Memory B cell (primary cell): ENCODE measurements around the gene TCF4.

Experiments used
- ATAC-seq: fragments of 150-1000 bp; cut with Tn5 transposase; 2 replicates; pipeline ENCODE4 v1.10.0; 2021; ENCODE audit warnings: low read depth, mild to moderate bottlenecking, moderate library complexity
- DNase-seq, 2 donors: peaks; one replicate each; pipeline ENCODE4 v3.0.0; 2022; ENCODE audit warnings: low spot score in 2 of 2
- H3K27ac Mint-ChIP-seq: one replicate; pipeline ENCODE4 v1.8.0; 2022; ENCODE audit warnings: mild to moderate bottlenecking, moderate library complexity, mixed read lengths
- H3K27me3 Mint-ChIP-seq: one replicate; pipeline ENCODE4 v1.8.0; 2022; ENCODE audit warnings: mixed read lengths
- H3K36me3 Mint-ChIP-seq: one replicate; pipeline ENCODE4 v1.8.0; 2022; ENCODE audit warnings: mild to moderate bottlenecking, mixed read lengths
- H3K4me1 Mint-ChIP-seq: one replicate; pipeline ENCODE4 v1.8.0; 2022; ENCODE audit warnings: mixed read lengths
- H3K4me3 Mint-ChIP-seq: one replicate; pipeline ENCODE4 v1.8.0; 2022; ENCODE audit warnings: mild to moderate bottlenecking, moderate library complexity, mixed read lengths
- H3K9me3 Mint-ChIP-seq: one replicate; pipeline ENCODE4 v1.8.0; 2022; ENCODE audit warnings: mixed read lengths

TCF4 gene

GRCh38 chr18:55577812-55578539, 10.0 kb downstream of the TCF4 start:
- Mint-ChIP-seq H3K9me3 (no peaks in the 10 kb centered on the region), H3K4me3 (no peak overlapping the region), H3K27me3 (no peaks in the 10 kb centered on the region), H3K36me3 (peaks cover 1% of the 10 kb centered on the region), H3K27ac (no peak overlapping the region), H3K4me1 (peaks cover 12% of the 10 kb centered on the region)
- ATAC-seq (no peak), DNase-seq (no peak)

GRCh38 chr18:55576001-55576400, 12.0 kb downstream of the TCF4 start:
- H3K9me3 Mint-ChIP-seq: no peaks in the 10 kb centered on the region
- H3K27me3 Mint-ChIP-seq: no peaks in the 10 kb centered on the region
- peak; percentile 73 for ATAC-seq
- H3K36me3 Mint-ChIP-seq: peaks cover 1% of the 10 kb centered on the region
- DNase-seq: no peak
- peak overlapping the region; percentile 25 for H3K27ac Mint-ChIP-seq
- H3K4me3 Mint-ChIP-seq: peak overlapping the region; percentile 67
- peaks cover 16% of the 10 kb centered on the region for H3K4me1 Mint-ChIP-seq

GRCh38 chr18:55575066-55575465, 12.9 kb downstream of the TCF4 start:
- no peak overlapping the region for H3K27ac Mint-ChIP-seq
- no peak overlapping the region for H3K4me3 Mint-ChIP-seq
- no peak for DNase-seq
- no peak for ATAC-seq
- H3K9me3 Mint-ChIP-seq: no peaks in the 10 kb centered on the region
- peaks cover 16% of the 10 kb centered on the region for H3K4me1 Mint-ChIP-seq
- H3K36me3 Mint-ChIP-seq: peaks cover 1% of the 10 kb centered on the region
- no peaks in the 10 kb centered on the region for H3K27me3 Mint-ChIP-seq

- ATAC-seq: no peak
- H3K4me1 Mint-ChIP-seq: peaks cover 16% of the 10 kb centered on the region
- H3K36me3 Mint-ChIP-seq: peaks cover 1% of the 10 kb centered on the region
- no peaks in the 10 kb centered on the region for H3K27me3 Mint-ChIP-seq
- H3K4me3 Mint-ChIP-seq: no peak overlapping the region
- DNase-seq: no peak
- H3K27ac Mint-ChIP-seq: no peak overlapping the region
- no peaks in the 10 kb centered on the region for H3K9me3 Mint-ChIP-seq
Measured at GRCh38 chr18:55573386-55573785, 14.6 kb downstream of the TCF4 start.

GRCh38 chr18:55570966-55571365, 17.0 kb downstream of the TCF4 start:
- Mint-ChIP-seq H3K27ac (no peak overlapping the region), H3K9me3 (peaks cover 3% of the 10 kb centered on the region), H3K4me3 (no peak overlapping the region), H3K4me1 (peaks cover 11% of the 10 kb centered on the region), H3K27me3 (no peaks in the 10 kb centered on the region), H3K36me3 (peaks cover 3% of the 10 kb centered on the region)
- ATAC-seq: peak; percentile 69
- DNase-seq: no peak

GRCh38 chr18:55566456-55566935, 21.5 kb downstream of the TCF4 start:
- no peak overlapping the region for H3K4me3 Mint-ChIP-seq
- ATAC-seq (no peak), DNase-seq (no peak)
- H3K9me3 Mint-ChIP-seq: peaks cover 3% of the 10 kb centered on the region
- H3K36me3 Mint-ChIP-seq: peaks cover 8% of the 10 kb centered on the region
- H3K27ac Mint-ChIP-seq: no peak overlapping the region
- H3K27me3 Mint-ChIP-seq: no peaks in the 10 kb centered on the region
- peaks cover 5% of the 10 kb centered on the region for H3K4me1 Mint-ChIP-seq

- H3K36me3 Mint-ChIP-seq: peaks cover 8% of the 10 kb centered on the region
- no peak overlapping the region for H3K27ac Mint-ChIP-seq
- H3K4me3 Mint-ChIP-seq: no peak overlapping the region
- no peaks in the 10 kb centered on the region for H3K9me3 Mint-ChIP-seq
- no peaks in the 10 kb centered on the region for H3K27me3 Mint-ChIP-seq
- peaks cover 2% of the 10 kb centered on the region for H3K4me1 Mint-ChIP-seq
- ATAC-seq: no peak
- no peak for DNase-seq
Measured at GRCh38 chr18:55559739-55560138, 28.3 kb downstream of the TCF4 start.

- peaks cover 9% of the 10 kb centered on the region for H3K4me1 Mint-ChIP-seq
- H3K9me3 Mint-ChIP-seq: no peaks in the 10 kb centered on the region
- H3K27me3 Mint-ChIP-seq: no peaks in the 10 kb centered on the region
- no peak overlapping the region for H3K27ac Mint-ChIP-seq
- no peak overlapping the region for H3K4me3 Mint-ChIP-seq
- peaks cover 2% of the 10 kb centered on the region for H3K36me3 Mint-ChIP-seq
- ATAC-seq: no peak
- DNase-seq: no peak
Measured at GRCh38 chr18:55557211-55557610, 30.8 kb downstream of the TCF4 start.

GRCh38 chr18:55555395-55556027, 32.5 kb downstream of the TCF4 start:
- no peak overlapping the region for H3K4me3 Mint-ChIP-seq
- peaks cover 3% of the 10 kb centered on the region for H3K27me3 Mint-ChIP-seq
- ATAC-seq (no peak), DNase-seq (no peak)
- H3K27ac Mint-ChIP-seq: no peak overlapping the region
- peaks cover 6% of the 10 kb centered on the region for H3K36me3 Mint-ChIP-seq
- peaks cover 10% of the 10 kb centered on the region for H3K4me1 Mint-ChIP-seq
- no peaks in the 10 kb centered on the region for H3K9me3 Mint-ChIP-seq

- H3K4me3 Mint-ChIP-seq: peak overlapping the region; percentile 33
- no peaks in the 10 kb centered on the region for H3K9me3 Mint-ChIP-seq
- H3K27ac Mint-ChIP-seq: no peak overlapping the region
- H3K4me1 Mint-ChIP-seq: peaks cover 12% of the 10 kb centered on the region
- peaks cover 4% of the 10 kb centered on the region for H3K36me3 Mint-ChIP-seq
- peak; percentile 60 for ATAC-seq
- H3K27me3 Mint-ChIP-seq: peaks cover 3% of the 10 kb centered on the region
- DNase-seq: no peak
Measured at GRCh38 chr18:55552526-55553189, 35.3 kb downstream of the TCF4 start.

GRCh38 chr18:55551227-55551626, 36.8 kb downstream of the TCF4 start:
- DNase-seq: no peak
- Mint-ChIP-seq H3K36me3 (peaks cover 4% of the 10 kb centered on the region), H3K27ac (no peak overlapping the region), H3K4me3 (no peak overlapping the region), H3K27me3 (peaks cover 3% of the 10 kb centered on the region), H3K9me3 (no peaks in the 10 kb centered on the region), H3K4me1 (peaks cover 12% of the 10 kb centered on the region)
- no peak for ATAC-seq

GRCh38 chr18:55550471-55550870, 37.5 kb downstream of the TCF4 start:
- Mint-ChIP-seq H3K27ac (no peak overlapping the region), H3K27me3 (peaks cover 3% of the 10 kb centered on the region), H3K36me3 (peaks cover 4% of the 10 kb centered on the region), H3K9me3 (no peaks in the 10 kb centered on the region), H3K4me1 (peaks cover 12% of the 10 kb centered on the region), H3K4me3 (no peak overlapping the region)
- no peak for DNase-seq
- no peak for ATAC-seq

GRCh38 chr18:55549474-55550104, 38.4 kb downstream of the TCF4 start:
- ATAC-seq (no peak), DNase-seq (no peak)
- H3K36me3 Mint-ChIP-seq: peaks cover 4% of the 10 kb centered on the region
- peaks cover 3% of the 10 kb centered on the region for H3K27me3 Mint-ChIP-seq
- no peak overlapping the region for H3K4me3 Mint-ChIP-seq
- H3K27ac Mint-ChIP-seq: no peak overlapping the region
- H3K9me3 Mint-ChIP-seq: no peaks in the 10 kb centered on the region
- peaks cover 12% of the 10 kb centered on the region for H3K4me1 Mint-ChIP-seq

- H3K27me3 Mint-ChIP-seq: peaks cover 3% of the 10 kb centered on the region
- peaks cover 6% of the 10 kb centered on the region for H3K36me3 Mint-ChIP-seq
Measured at GRCh38 chr18:55547705-55548056, 40.3 kb downstream of the TCF4 start.

More at GRCh38 chr18:55547705-55548056, 40.3 kb downstream of the TCF4 start:
- no peak for DNase-seq
- Mint-ChIP-seq H3K4me1 (peaks cover 8% of the 10 kb centered on the region), H3K27ac (no peak overlapping the region), H3K4me3 (no peak overlapping the region), H3K9me3 (no peaks in the 10 kb centered on the region)
- ATAC-seq: no peak
